Colonic mucosa (tissue), 4 donors: ENCODE data around the gene FILIP1. TPM values are rescaled to one million over a fixed set of nuclear protein-coding genes. Genes with fewer than 3 reads are reported as not detected.

ENCODE experiments used
- DNase-seq: peaks from one replicate; pipeline ENCODE4 v3.0.0-alpha.2; 2020
- H3K27ac ChIP-seq: fragments of 200-600 bp; one replicate; pipeline ENCODE4 v1.8.0; 2021
- H3K27me3 ChIP-seq: fragments of 200-600 bp; one replicate; pipeline ENCODE4 v1.8.0; 2021
- H3K36me3 ChIP-seq: fragments of 200-600 bp; one replicate; pipeline ENCODE4 v1.8.0; 2021
- H3K4me1 ChIP-seq: fragments of 200-600 bp; one replicate; pipeline ENCODE4 v1.8.0; 2021; ENCODE audit warnings: mild to moderate bottlenecking
- H3K4me3 ChIP-seq: fragments of 200-600 bp; one replicate; pipeline ENCODE4 v1.8.0; 2021
- H3K9ac ChIP-seq, 2 donors: one replicate each; pipeline ENCODE4 v1.7.0; 2013; ENCODE audit warnings: control low read depth in 2 of 2, low read depth in 2 of 2, low read length in 2 of 2
- H3K9me3 ChIP-seq: fragments of 200-600 bp; one replicate; pipeline ENCODE4 v1.8.0; 2021
- intact Hi-C: fragments of 100-400 bp; cut with DNase I; formaldehyde crosslinking; loops from one replicate; pipeline ENCODE4 v1.14.1; 2022
- total RNA-seq, 2 donors: library from RNA; stranded (reverse); fragmentation: NEBNext Ultra II Directional in 1 of 2; extraction: Animal tissue kit (Norgen Biotek cat#: 25700) in 1 of 2; gene quantifications; one replicate each; pipeline ENCODE4 v1.2.1, GENCODE V29; 2021
- TF ChIP-seq, protein P1 (sequence below): fragments of 200-600 bp; IDR thresholded peaks from one replicate; pipeline ENCODE4 v1.8.0; 2022; ENCODE audit warnings: antibody characterized with exemption, mild to moderate bottlenecking
- donor health status: healthy.
- donor health status: DM: no; HTN: no; CAD: no.
- donor health status: DM: no; HTN: no; CAD: no.

The FILIP1 gene
- total RNA-seq, 2 donors from 2014 or later, result 0.57 to 6.5 TPM

- H3K4me3 ChIP-seq, result no peak overlapping the region
- no peak overlapping the region for H3K27ac ChIP-seq
- intact Hi-C loops, result no loop called here
- H3K36me3 ChIP-seq, result no peaks in the 10 kb centered on the region
- no peak overlapping the region for H3K9ac ChIP-seq
- H3K4me1 ChIP-seq, result no peaks in the 10 kb centered on the region
- H3K27me3 ChIP-seq, result no peaks in the 10 kb centered on the region
- TF ChIP-seq, protein P1, sequence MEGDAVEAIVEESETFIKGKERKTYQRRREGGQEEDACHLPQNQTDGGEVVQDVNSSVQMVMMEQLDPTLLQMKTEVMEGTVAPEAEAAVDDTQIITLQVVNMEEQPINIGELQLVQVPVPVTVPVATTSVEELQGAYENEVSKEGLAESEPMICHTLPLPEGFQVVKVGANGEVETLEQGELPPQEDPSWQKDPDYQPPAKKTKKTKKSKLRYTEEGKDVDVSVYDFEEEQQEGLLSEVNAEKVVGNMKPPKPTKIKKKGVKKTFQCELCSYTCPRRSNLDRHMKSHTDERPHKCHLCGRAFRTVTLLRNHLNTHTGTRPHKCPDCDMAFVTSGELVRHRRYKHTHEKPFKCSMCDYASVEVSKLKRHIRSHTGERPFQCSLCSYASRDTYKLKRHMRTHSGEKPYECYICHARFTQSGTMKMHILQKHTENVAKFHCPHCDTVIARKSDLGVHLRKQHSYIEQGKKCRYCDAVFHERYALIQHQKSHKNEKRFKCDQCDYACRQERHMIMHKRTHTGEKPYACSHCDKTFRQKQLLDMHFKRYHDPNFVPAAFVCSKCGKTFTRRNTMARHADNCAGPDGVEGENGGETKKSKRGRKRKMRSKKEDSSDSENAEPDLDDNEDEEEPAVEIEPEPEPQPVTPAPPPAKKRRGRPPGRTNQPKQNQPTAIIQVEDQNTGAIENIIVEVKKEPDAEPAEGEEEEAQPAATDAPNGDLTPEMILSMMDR, result no peak
- H3K9me3 ChIP-seq, result no peaks in the 10 kb centered on the region
- no peak for DNase-seq
Measured at GRCh38 chr6:75292555-75292954, 201.0 kb downstream of the FILIP1 start.

- intact Hi-C loops, result no loop called here
- no peaks in the 10 kb centered on the region for H3K36me3 ChIP-seq
- no peaks in the 10 kb centered on the region for H3K27me3 ChIP-seq
- TF ChIP-seq, protein P1, result no peak
- H3K27ac ChIP-seq, result no peak overlapping the region
- H3K9ac ChIP-seq, result no peak overlapping the region
- no peaks in the 10 kb centered on the region for H3K4me1 ChIP-seq
- DNase-seq, result no peak
- no peaks in the 10 kb centered on the region for H3K9me3 ChIP-seq
- no peak overlapping the region for H3K4me3 ChIP-seq
Measured at GRCh38 chr6:75291744-75292143, 201.9 kb downstream of the FILIP1 start.

- TF ChIP-seq, protein P1, result no peak
- no peaks in the 10 kb centered on the region for H3K9me3 ChIP-seq
- no peak for DNase-seq
- no peaks in the 10 kb centered on the region for H3K4me1 ChIP-seq
- intact Hi-C loops, result no loop called here
- no peaks in the 10 kb centered on the region for H3K27me3 ChIP-seq
- H3K27ac ChIP-seq, result no peak overlapping the region
- no peak overlapping the region for H3K4me3 ChIP-seq
- H3K9ac ChIP-seq, result no peak overlapping the region
- H3K36me3 ChIP-seq, result no peaks in the 10 kb centered on the region
Measured at GRCh38 chr6:75291331-75291730, 202.3 kb downstream of the FILIP1 start.

DNA sequence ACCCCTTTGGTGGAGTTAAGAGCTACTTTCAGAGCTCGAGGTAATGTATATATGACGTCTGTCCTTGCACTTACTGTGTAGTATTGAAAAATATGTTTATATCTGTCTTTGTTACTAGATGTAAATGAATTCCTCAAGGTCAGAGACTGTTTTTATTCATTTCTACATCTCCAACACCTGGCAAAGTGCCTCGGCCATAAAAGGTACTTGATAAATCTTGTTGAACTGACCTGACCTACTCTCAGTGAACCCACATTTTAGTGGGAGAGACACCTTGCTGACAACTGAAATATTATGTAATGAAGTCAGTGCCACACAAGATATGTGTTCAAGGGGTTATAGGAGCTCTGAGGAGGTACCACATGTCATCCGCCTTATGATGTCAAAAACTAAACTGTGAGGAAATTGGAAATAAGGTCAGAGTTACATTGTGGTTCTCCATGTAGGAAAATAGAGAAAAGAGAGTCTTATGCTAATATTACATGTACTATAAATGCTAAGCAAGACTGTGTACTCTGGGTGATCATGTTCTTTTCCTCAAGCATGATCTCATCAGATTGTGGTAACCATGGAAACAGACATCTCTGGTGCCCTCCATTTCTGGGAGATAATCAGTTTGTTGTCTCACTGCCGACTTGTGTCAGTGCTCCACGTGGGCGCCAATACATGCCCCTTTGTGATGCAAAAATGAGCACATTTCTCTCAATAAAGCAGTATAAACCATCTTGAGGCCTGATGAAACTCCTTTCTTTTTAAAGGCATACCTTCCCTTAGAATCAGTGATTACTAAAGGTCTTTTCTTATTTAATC is 203.3 kb downstream of the FILIP1 start:
- no peaks in the 10 kb centered on the region for H3K27me3 ChIP-seq
- H3K4me1 ChIP-seq, result no peaks in the 10 kb centered on the region
- intact Hi-C loops, result no loop called here
- TF ChIP-seq, protein P1, result no peak
- H3K36me3 ChIP-seq, result no peaks in the 10 kb centered on the region
- H3K9me3 ChIP-seq, result no peaks in the 10 kb centered on the region
- DNase-seq, result no peak
- no peak overlapping the region for H3K4me3 ChIP-seq
- no peak overlapping the region for H3K9ac ChIP-seq
- no peak overlapping the region for H3K27ac ChIP-seq

DNA sequence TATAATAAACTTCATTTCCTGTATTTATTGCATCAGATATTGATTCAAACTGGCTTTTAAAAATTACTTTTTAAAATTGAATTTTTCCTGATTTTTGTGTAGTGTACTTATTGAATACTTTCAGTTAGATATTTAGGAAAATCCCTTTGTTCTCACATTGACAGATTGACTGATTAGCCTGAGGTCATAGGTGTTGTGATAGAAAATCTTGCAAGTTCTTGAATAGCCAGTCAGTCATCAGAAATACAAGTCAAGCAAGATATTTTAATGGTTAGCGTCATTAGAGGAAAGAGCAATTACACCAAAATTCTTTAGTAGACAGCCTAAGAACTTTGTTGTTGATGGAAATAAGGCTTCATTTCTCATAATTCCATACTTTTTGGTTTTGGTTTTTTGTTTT is 205.6 kb downstream of the FILIP1 start:
- Histone ChIP-seq H3K27ac (no peak overlapping the region), H3K4me3 (no peak overlapping the region), H3K27me3 (no peaks in the 10 kb centered on the region), H3K36me3 (no peaks in the 10 kb centered on the region), H3K9ac (no peak overlapping the region), H3K4me1 (no peaks in the 10 kb centered on the region), H3K9me3 (no peaks in the 10 kb centered on the region)
- TF ChIP-seq, protein P1, result no peak
- intact Hi-C loops, result no loop called here
- no peak for DNase-seq
